SU-DHL-6 (cell line): ENCODE measurements around the gene GRIN3B.

Experiments used
- H2AFZ ChIP-seq: fragments of 200-600 bp; sonication (generic); 2 replicates; pipeline ENCODE4 v1.6.1; 2014; ENCODE audit warnings: low read depth, mild to moderate bottlenecking, moderate library complexity, mixed read lengths, antibody characterized with exemption, low read length; ENCODE audit not compliant: severe bottlenecking
- H3F3A ChIP-seq: fragments of 200-600 bp; shearing (Covaris generic); 2 replicates; pipeline ENCODE4 v1.6.0; 2016; ENCODE audit warnings: antibody characterized with exemption, mild to moderate bottlenecking; ENCODE audit not compliant: insufficient read depth
- H3K27ac ChIP-seq: fragments of 200-600 bp; sonication (generic); 2 replicates; pipeline ENCODE4 v1.5.1; 2016; ENCODE audit warnings: low read depth, mild to moderate bottlenecking, low read length, moderate library complexity, mixed read lengths
- H3K27me3 ChIP-seq: fragments of 200-600 bp; sonication (generic), shearing (Covaris generic); 2 replicates; pipeline ENCODE4 v1.6.0; 2014; ENCODE audit warnings: mild to moderate bottlenecking, low read length
- H3K36me3 ChIP-seq: fragments of 200-600 bp; sonication (generic); 2 replicates; pipeline ENCODE4 v1.6.1; 2014; ENCODE audit warnings: mild to moderate bottlenecking, low read length, mixed read lengths
- H3K4me2 ChIP-seq: fragments of 300-600, 200-600 bp; shearing (Covaris generic), sonication (generic); 2 replicates; pipeline ENCODE4 v1.6.0; 2014; ENCODE audit warnings: low read length, low read depth, mild to moderate bottlenecking; ENCODE audit not compliant: poor library complexity, severe bottlenecking
- H3K4me3 ChIP-seq: fragments of 200-600 bp; sonication (generic); 2 replicates; pipeline ENCODE4 v1.5.1; 2014; ENCODE audit warnings: antibody characterized with exemption, low read length, mild to moderate bottlenecking, mixed read lengths; ENCODE audit not compliant: insufficient read depth, poor library complexity, severe bottlenecking
- H3K79me2 ChIP-seq: fragments of 200-600 bp; sonication (generic); 2 replicates; pipeline ENCODE4 v1.6.1; 2014; ENCODE audit warnings: mild to moderate bottlenecking, low read length, moderate library complexity; ENCODE audit not compliant: insufficient read depth
- H3K9ac ChIP-seq: fragments of 200-600 bp; sonication (generic); 2 replicates; pipeline ENCODE4 v1.7.0; 2014; ENCODE audit warnings: mild to moderate bottlenecking, low read length
- H3K9me2 ChIP-seq: fragments of 200-600 bp; sonication (generic); replicated peaks from 2 replicates; pipeline ENCODE4 v1.6.1; 2014; ENCODE audit warnings: low read length; ENCODE audit not compliant: insufficient read depth
- H3K9me3 ChIP-seq: fragments of 200-600 bp; sonication (generic); 2 replicates; pipeline ENCODE4 v1.6.1; 2014; ENCODE audit warnings: low read length, mixed read lengths; ENCODE audit not compliant: insufficient read depth
- H4K20me1 ChIP-seq: fragments of 200-600 bp; sonication (generic); 2 replicates; pipeline ENCODE4 v1.6.1; 2014; ENCODE audit warnings: low read depth, mild to moderate bottlenecking, antibody characterized with exemption, low read length, moderate library complexity, mixed read lengths
- EZH2phosphoT487 ChIP-seq: fragments of 200-600 bp; sonication (generic), shearing (Covaris generic); conservative IDR thresholded peaks from 2 replicates; pipeline ENCODE4 v1.6.1; 2018; ENCODE audit warnings: mild to moderate bottlenecking, antibody characterized with exemption, low read length, moderate library complexity, mixed read lengths
- TF ChIP-seq, protein P1 (sequence below): fragments of 200-600 bp; sonication (generic); IDR thresholded peaks from one replicate; pipeline ENCODE4 v1.5.1; 2017; ENCODE audit warnings: antibody characterized with exemption, mild to moderate bottlenecking, low read length, moderate library complexity; ENCODE audit not compliant: insufficient read depth, poor library complexity, severe bottlenecking

Gene GRIN3B

DNA sequence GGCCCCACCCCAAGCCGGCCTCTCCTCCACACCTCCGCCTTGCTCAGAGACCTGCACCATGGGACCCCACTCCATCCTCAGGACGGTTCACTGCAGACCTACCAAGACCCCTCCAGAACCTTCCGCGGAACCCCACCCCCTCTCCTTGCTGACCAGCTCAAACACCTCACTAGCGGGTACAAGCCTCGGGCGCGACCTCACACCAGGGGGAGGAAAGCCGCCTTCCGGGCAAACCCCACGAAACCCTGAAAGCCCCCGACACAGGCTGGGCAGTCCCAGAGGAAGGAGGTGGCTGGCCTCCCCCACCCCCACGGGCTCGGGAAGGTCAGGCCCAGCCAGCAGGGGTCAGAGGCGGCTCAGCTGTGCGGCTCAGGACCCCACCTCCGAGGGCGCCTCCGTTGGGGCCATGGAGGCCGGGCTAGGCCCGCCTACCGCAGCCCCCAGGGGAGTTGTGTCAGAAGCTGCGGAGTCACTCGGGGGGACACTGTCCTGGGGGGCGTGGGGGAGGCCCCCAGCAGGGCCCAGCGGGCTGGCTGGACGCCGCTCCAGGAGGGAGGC is 9.8 kb downstream of the GRIN3B start:
- no peak overlapping the region for H3K9ac ChIP-seq
- no peak overlapping the region for H3K4me2 ChIP-seq
- no peak overlapping the region for H3K4me3 ChIP-seq
- H4K20me1 ChIP-seq, result no peaks in the 10 kb centered on the region
- H3K27ac ChIP-seq, result no peak overlapping the region
- no peaks in the 10 kb centered on the region for H3K27me3 ChIP-seq
- no peaks in the 10 kb centered on the region for H3K9me2 ChIP-seq
- no peaks in the 10 kb centered on the region for H3K9me3 ChIP-seq
- peaks cover 7% of the 10 kb centered on the region; the same call in 1 of the 2 replicates for H3F3A ChIP-seq
- no peak for TF ChIP-seq EZH2phosphoT487
- TF ChIP-seq, protein P1, sequence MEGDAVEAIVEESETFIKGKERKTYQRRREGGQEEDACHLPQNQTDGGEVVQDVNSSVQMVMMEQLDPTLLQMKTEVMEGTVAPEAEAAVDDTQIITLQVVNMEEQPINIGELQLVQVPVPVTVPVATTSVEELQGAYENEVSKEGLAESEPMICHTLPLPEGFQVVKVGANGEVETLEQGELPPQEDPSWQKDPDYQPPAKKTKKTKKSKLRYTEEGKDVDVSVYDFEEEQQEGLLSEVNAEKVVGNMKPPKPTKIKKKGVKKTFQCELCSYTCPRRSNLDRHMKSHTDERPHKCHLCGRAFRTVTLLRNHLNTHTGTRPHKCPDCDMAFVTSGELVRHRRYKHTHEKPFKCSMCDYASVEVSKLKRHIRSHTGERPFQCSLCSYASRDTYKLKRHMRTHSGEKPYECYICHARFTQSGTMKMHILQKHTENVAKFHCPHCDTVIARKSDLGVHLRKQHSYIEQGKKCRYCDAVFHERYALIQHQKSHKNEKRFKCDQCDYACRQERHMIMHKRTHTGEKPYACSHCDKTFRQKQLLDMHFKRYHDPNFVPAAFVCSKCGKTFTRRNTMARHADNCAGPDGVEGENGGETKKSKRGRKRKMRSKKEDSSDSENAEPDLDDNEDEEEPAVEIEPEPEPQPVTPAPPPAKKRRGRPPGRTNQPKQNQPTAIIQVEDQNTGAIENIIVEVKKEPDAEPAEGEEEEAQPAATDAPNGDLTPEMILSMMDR, result no peak
- no peak overlapping the region for H2AFZ ChIP-seq
- H3K36me3 ChIP-seq, result no peaks in the 10 kb centered on the region
- peaks cover 6% of the 10 kb centered on the region for H3K79me2 ChIP-seq

DNA sequence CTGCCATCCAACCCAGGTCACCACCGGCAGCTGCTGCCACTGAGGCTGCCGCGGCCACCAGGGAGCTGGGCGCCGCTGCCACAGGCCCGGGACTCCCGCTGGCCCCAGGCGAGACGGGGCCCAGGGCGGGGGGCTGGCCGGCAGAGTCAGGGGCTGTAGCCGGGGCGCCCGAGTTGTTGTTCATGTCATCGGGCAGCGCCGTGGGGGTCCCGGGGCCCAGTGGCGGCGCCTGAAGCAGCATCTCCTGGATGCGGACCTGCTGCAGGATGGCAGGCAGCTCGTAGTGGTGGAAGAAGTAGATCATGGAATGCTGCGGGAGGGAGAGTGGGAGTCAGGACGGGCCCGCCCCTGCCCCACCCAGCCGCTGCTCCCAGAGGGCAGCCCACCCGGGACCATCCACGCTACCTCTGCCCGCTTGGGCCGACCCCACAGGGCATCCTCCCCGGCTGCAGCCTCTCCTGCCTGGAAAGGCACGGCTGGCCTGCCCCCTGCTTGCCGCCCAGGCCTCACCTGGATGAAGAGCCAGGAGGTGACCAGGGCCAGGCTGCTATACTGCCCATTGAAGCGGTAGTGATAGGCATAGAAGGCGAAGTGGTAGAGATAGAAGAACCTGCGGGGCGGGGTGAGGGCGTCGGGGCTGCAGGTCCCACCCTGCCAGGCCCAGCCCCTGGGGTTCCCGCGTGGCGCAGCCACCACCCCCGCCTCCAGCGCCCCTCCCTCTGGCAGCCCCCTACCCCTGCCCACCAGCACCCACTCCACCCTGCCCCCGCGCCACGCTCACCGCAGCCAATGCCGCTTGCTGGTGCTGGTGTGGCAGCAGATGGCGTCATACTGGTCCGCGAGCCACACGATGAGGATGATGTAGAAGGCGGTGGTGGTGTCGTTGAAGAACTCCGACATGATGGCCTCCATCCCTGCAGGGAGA is 10.6 kb downstream of the GRIN3B start:
- H3K9me2 ChIP-seq, result no peaks in the 10 kb centered on the region
- H2AFZ ChIP-seq, result no peak overlapping the region
- H3K27me3 ChIP-seq, result no peaks in the 10 kb centered on the region
- no peaks in the 10 kb centered on the region for H4K20me1 ChIP-seq
- H3K79me2 ChIP-seq, result peaks cover 14% of the 10 kb centered on the region
- H3K4me2 ChIP-seq, result no peak overlapping the region
- H3K9ac ChIP-seq, result no peak overlapping the region
- H3K9me3 ChIP-seq, result no peaks in the 10 kb centered on the region
- no peak overlapping the region for H3K27ac ChIP-seq
- H3K4me3 ChIP-seq, result no peak overlapping the region
- H3K36me3 ChIP-seq, result no peaks in the 10 kb centered on the region
- no peak for TF ChIP-seq EZH2phosphoT487
- TF ChIP-seq, protein P1, result no peak
- H3F3A ChIP-seq, result peaks cover 7% of the 10 kb centered on the region; the same call in 1 of the 2 replicates

DNA sequence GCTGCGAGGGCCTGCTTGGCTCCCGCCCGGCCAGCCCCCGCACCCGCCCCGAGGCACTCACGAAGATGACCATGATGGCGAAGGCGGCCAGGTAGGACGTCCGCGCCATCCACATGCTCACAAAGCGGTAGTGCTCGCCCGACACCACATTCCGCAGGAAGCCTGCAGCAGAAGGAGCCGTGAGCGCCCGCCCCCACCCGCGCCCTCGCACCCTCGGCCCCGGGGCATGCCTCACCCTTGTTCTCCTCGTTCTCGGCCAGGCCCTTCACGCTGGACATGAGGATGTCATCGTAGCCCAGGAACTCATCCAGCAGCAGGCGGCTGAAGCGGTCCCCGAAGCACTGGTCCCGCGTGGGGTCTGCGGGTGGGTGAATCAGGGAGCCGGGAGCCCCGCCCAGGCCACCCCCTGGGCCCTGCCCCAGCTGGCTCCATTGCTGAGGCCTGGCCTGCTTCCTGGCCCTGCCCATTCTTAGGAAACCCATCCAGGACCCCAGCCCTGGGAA is 11.7 kb downstream of the GRIN3B start:
- TF ChIP-seq, protein P1, result no peak
- no peak for TF ChIP-seq EZH2phosphoT487
- H3K9me2 ChIP-seq, result no peaks in the 10 kb centered on the region
- H3F3A ChIP-seq, result 0 out of 2 replicates have a peak, but pooled peaks cover under 1% of the 10 kb centered on the region
- H3K9ac ChIP-seq, result no peak overlapping the region
- no peaks in the 10 kb centered on the region for H3K9me3 ChIP-seq
- peaks cover 24% of the 10 kb centered on the region for H3K79me2 ChIP-seq
- H3K27ac ChIP-seq, result no peak overlapping the region
- no peak overlapping the region for H2AFZ ChIP-seq
- no peak overlapping the region for H3K4me2 ChIP-seq
- H3K27me3 ChIP-seq, result no peaks in the 10 kb centered on the region
- H4K20me1 ChIP-seq, result 0 out of 2 replicates have a peak, but pooled peaks cover 4% of the 10 kb centered on the region
- H3K36me3 ChIP-seq, result no peaks in the 10 kb centered on the region
- H3K4me3 ChIP-seq, result no peak overlapping the region
